Breast epithelium (tissue), 4 donors: ENCODE measurements around the gene TMC5. TPM values are rescaled to one million over a fixed set of nuclear protein-coding genes. Genes with fewer than 3 reads are reported as not detected.
"Not testable (repeated sequence)": the region's sequence is repeated elsewhere in the genome, so short reads cannot be mapped to it uniquely, and the experiment has no call there.

ENCODE experiments used
- DNase-seq, 2 donors: peaks; one replicate each; pipeline ENCODE4 v3.0.0-alpha.2; 2019; ENCODE audit warnings: low spot score in 2 of 2
- H3K27ac ChIP-seq, 2 donors: fragments of 200-600 bp; sonication (generic) in 1 of 2; one replicate each; pipeline ENCODE4 v1.5.1; 2016 to 2019; ENCODE audit warnings: mild to moderate bottlenecking in 1 of 2
- H3K27me3 ChIP-seq, 2 donors: fragments of 200-600 bp; sonication (generic) in 1 of 2; one replicate each; pipeline versions ENCODE4 v1.5.1 to v1.6.0; 2017 to 2019; ENCODE audit warnings: control low read depth in 1 of 2, mild to moderate bottlenecking in 1 of 2
- H3K36me3 ChIP-seq: fragments of 200-600 bp; one replicate; pipeline ENCODE4 v1.5.1; 2019
- H3K4me1 ChIP-seq, 2 donors: fragments of 200-600 bp; sonication (generic); one replicate each; pipeline ENCODE4 v1.5.1; 2016 to 2019; ENCODE audit warnings: control low read depth in 1 of 2
- H3K4me3 ChIP-seq, 3 donors: fragments of 200-600 bp; sonication (generic); 1 replicate in 2 of 3; 2 replicates in 1 of 3; pipeline ENCODE4 v1.5.1; 2016 to 2019; ENCODE audit warnings: mild to moderate bottlenecking in 3 of 3, moderate library complexity in 2 of 3
- H3K9me3 ChIP-seq, 2 donors: fragments of 200-600 bp; sonication (generic) in 1 of 2; one replicate each; pipeline ENCODE4 v1.5.1; 2016 to 2019; ENCODE audit warnings: control low read depth in 1 of 2
- POLR2A ChIP-seq: fragments of 450-650 bp; IDR thresholded peaks from one replicate; pipeline ENCODE4 v1.6.1; 2016; ENCODE audit warnings: antibody characterized with exemption, mild to moderate bottlenecking, moderate library complexity
- POLR2AphosphoS5 ChIP-seq, 3 donors: sonication (generic); formaldehyde crosslinking; IDR thresholded peaks; one replicate each; pipeline ENCODE4 v1.6.1; 2017; ENCODE audit warnings: antibody characterized with exemption in 3 of 3
- intact Hi-C: fragments of 100-400 bp; cut with DNase I; formaldehyde crosslinking; loops from one replicate; pipeline ENCODE4 v1.15.1; 2023; ENCODE audit warnings: low total_unique reads
- total RNA-seq, 3 donors: library from RNA; depleted of rRNA; stranded (reverse); fragments of >200 nt; gene quantifications; one replicate each; pipeline ENCODE4 v1.1.0, GENCODE V29; 2016
- TF ChIP-seq, protein P1 (sequence below), 3 donors: fragments of 450-650 bp; IDR thresholded peaks; one replicate each; pipeline ENCODE4 v1.5.1; 2016 to 2017; ENCODE audit warnings: antibody characterized with exemption in 3 of 3, mild to moderate bottlenecking in 3 of 3, moderate library complexity in 3 of 3

The TMC5 gene
- total RNA-seq, 3 donors from 2014 or later: under 0.01 to 40.3 (median 28.8) TPM

DNA sequence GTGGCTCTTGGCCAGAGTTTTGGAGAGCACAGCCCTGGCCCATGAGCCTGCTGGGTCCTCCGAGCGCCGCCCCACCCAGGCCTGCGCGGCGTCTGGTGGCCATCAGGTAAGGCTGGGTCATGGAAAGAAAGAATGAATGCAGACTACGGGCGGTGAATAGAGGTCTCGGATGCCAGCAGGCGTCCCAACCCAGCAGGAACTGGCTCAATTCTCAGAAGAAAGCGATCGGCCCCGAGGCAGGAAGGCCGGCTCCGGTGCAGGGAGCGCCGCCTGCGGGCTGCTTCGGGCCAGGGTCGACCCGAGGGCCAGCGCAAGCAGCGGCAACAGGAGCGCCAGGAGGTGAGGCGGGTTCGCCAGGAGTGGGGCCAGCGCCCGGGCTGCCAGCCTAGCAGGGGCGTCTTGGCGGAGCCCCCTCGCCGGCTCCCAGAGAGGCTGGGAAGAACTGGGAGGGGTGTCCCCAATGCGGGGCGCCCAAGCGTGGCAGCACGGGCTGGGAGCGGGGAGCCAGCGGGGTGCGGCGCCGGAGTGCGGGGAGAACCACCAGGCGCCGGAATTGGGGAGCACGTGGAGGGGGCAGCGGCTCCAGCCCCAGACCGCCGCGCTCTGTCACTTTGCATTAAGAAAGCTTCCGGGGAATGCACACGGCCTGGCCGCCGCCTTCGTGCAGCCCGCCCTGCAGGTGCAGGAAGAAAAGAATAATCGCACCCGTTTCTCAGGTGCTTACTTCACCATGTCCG lies 7.1 kb upstream of the TMC5 start:
- H3K27me3 ChIP-seq: no peaks in the 10 kb centered on the region
- TF ChIP-seq POLR2AphosphoS5 (IDR thresholded peaks at IDR 0.05): no peak
- TF ChIP-seq, protein P1, sequence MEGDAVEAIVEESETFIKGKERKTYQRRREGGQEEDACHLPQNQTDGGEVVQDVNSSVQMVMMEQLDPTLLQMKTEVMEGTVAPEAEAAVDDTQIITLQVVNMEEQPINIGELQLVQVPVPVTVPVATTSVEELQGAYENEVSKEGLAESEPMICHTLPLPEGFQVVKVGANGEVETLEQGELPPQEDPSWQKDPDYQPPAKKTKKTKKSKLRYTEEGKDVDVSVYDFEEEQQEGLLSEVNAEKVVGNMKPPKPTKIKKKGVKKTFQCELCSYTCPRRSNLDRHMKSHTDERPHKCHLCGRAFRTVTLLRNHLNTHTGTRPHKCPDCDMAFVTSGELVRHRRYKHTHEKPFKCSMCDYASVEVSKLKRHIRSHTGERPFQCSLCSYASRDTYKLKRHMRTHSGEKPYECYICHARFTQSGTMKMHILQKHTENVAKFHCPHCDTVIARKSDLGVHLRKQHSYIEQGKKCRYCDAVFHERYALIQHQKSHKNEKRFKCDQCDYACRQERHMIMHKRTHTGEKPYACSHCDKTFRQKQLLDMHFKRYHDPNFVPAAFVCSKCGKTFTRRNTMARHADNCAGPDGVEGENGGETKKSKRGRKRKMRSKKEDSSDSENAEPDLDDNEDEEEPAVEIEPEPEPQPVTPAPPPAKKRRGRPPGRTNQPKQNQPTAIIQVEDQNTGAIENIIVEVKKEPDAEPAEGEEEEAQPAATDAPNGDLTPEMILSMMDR (IDR thresholded peaks at IDR 0.05): no peak
- no peak for TF ChIP-seq POLR2A
- H3K9me3 ChIP-seq: peaks cover 8 to 9% of the 10 kb centered on the region in 2 donors

DNA sequence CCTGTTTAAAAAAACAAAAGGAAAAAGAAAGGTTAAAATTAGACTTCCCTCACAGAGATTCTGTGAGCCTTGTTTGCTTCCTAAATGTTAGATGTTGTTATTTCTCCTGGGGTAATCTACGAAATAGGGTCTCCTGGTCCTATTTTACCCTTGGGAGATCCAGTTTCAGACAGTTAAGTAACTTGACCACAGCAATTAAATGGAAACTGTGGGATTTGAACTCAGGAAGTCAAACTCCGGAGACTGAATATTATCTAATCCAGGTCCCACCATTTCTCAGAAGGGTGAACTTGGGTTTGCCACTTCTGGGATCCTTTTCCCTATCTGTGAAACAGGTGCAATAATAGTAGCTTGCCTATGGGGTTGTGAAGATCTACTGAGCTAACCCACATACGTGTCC lies 6.4 kb upstream of the TMC5 start:
- no peak for DNase-seq
- Histone ChIP-seq H3K27ac (peak overlapping the region; percentile 23 to 72), H3K4me3 (peak overlapping the region in 2 of 3 donors; percentile 52 to 68), H3K27me3 (no peaks in the 10 kb centered on the region), H3K4me1 (peaks cover 0 to 5% of the 10 kb centered on the region in 2 donors), H3K36me3 (no peaks in the 10 kb centered on the region), H3K9me3 (peaks cover 8 to 9% of the 10 kb centered on the region in 2 donors)
- no peak for TF ChIP-seq POLR2AphosphoS5 (IDR thresholded peaks at IDR 0.05)
- TF ChIP-seq POLR2A: no peak
- intact Hi-C loops: no loop called here

More for the DNA sequence above, 7.1 kb upstream of the TMC5 start:
- peak overlapping the region; percentile 23 to 72 for H3K27ac ChIP-seq
- peak in 1 of 2 donors; percentile 55 for DNase-seq
- intact Hi-C loops: no loop called here
- H3K4me3 ChIP-seq: peak overlapping the region; percentile 25 to 68 (median 52)
- no peaks in the 10 kb centered on the region for H3K36me3 ChIP-seq
- peaks cover 0 to 5% of the 10 kb centered on the region in 2 donors for H3K4me1 ChIP-seq

DNA sequence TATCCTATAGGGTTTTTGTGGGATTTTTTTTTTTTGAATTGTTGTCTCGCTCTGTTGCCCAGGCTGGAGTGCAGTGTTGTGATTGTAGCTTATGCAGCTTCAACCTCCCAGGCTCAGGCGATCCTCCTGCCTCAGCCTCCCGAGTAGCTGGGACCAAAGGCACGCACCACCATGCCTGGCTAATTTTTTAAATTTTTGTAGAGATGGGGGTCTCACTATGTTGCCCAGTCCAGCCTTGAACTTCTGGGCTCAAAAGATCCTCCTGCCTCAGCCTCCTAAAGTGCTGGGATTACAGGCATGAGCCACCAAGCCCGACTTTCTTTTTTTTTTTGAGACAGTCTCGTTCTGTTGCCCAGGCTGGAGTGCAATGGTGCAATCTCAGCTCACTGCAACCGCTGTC lies 5.6 kb upstream of the TMC5 start:
- intact Hi-C loops, H3K9me3 ChIP-seq, H3K27ac ChIP-seq, DNase-seq, H3K27me3 ChIP-seq, H3K4me1 ChIP-seq, H3K36me3 ChIP-seq: not testable (repeated sequence)
- H3K4me3 ChIP-seq: peak overlapping the region in 1 of 3 donors; percentile 68

DNA sequence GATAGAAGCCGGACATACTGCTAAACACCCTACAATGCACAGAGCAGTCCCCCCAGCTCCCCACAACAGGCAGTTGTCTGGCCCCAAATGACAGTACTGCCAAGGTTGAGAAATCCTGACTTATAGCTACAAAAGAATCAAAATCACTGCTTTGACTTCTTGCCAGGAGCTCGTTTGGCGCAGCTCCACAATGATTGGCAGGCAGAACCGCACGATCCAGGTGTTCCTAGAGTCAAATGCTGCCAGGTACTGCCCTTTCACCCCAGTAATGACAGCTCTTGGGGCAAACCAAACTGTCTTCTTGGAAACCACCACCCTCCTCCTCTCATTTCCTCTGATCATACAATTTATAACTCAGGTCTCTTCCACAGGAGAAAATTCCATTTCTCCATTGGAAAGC lies 2.2 kb upstream of the TMC5 start:
- Histone ChIP-seq H3K36me3 (no peaks in the 10 kb centered on the region), H3K27me3 (no peaks in the 10 kb centered on the region), H3K27ac (peak overlapping the region; percentile 30 to 50), H3K4me1 (peaks cover 0 to 5% of the 10 kb centered on the region in 2 donors), H3K4me3 (no peak overlapping the region), H3K9me3 (no peaks in the 10 kb centered on the region)
- intact Hi-C loops: no loop called here
- TF ChIP-seq, protein P1 (IDR thresholded peaks at IDR 0.05): no peak
- no peak for TF ChIP-seq POLR2AphosphoS5 (IDR thresholded peaks at IDR 0.05)
- no peak for TF ChIP-seq POLR2A
- DNase-seq: no peak

DNA sequence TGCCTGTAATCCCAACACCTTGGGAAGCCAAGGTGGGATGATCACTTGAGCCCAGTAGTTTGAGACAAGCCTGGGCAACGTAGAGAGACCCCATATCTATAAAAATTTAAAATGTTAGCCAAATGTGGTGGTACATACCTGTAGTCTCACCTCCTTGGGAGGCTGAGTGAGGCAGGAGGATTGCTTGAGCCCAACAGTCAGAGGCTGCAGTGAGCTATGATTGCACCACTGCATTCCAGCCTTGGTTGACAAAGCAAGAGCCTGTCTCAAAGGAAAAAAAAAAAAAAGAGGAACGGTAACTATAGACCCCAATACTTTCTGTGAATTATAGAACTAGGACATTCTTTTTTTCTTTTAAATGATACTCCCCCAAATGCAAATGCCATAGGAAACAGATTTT lies 1.8 kb upstream of the TMC5 start:
- peak overlapping the region; percentile 30 to 50 for H3K27ac ChIP-seq
- intact Hi-C loops: no loop called here
- H3K9me3 ChIP-seq: no peaks in the 10 kb centered on the region
- no peaks in the 10 kb centered on the region for H3K36me3 ChIP-seq
- no peak for DNase-seq
- H3K27me3 ChIP-seq: no peaks in the 10 kb centered on the region
- peaks cover 0 to under 1% of the 10 kb centered on the region in 2 donors for H3K4me1 ChIP-seq
- TF ChIP-seq, protein P1 (IDR thresholded peaks at IDR 0.05): no peak
- TF ChIP-seq POLR2A: no peak
- no peak for TF ChIP-seq POLR2AphosphoS5 (IDR thresholded peaks at IDR 0.05)
- no peak overlapping the region for H3K4me3 ChIP-seq

DNA sequence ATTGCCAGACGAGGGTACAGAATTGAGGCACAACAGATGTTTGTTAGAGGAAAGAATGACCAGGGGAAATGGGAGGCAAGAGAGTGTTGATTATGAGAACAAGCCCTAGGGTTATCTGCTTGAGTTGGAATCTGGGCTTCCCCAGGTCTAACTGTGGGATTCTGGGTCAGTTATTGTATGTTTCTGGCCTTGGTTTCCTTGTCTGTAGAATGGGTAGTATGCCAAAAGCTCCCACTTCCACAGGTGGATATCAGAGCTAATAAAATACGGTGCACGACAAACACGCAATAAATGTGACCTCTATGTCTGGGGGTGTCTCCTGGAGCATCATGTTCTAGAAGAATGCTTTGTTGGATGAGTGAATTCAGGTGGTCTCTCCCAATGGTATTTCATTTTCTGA lies 517 bp downstream of the TMC5 start:
- Histone ChIP-seq H3K27ac (peak overlapping the region; percentile 43 to 60), H3K4me1 (no peaks in the 10 kb centered on the region), H3K4me3 (peak overlapping the region in 1 of 3 donors; percentile 37), H3K9me3 (no peaks in the 10 kb centered on the region), H3K36me3 (no peaks in the 10 kb centered on the region), H3K27me3 (no peaks in the 10 kb centered on the region)
- no peak for TF ChIP-seq POLR2A
- intact Hi-C loops: no loop called here
- DNase-seq: no peak
